ENCODE measurements around the gene HAT1. TPM values are rescaled to one million over a fixed set of nuclear protein-coding genes. Genes with fewer than 3 reads are reported as not detected.

The HAT1 gene
- total and polyA plus RNA-seq, 2 of the 4 experiments (the other 2 are of a cell fraction) = 24.4 to 42.1 TPM

GRCh38 chr2:171889808-171890207 lies 32.5 kb upstream of the HAT1 start:
- Histone ChIP-seq H3K27me3 (ENCODE audit: control insufficient read depth, insufficient read depth, low read length) (no peaks in the 10 kb centered on the region), H3K9ac (ENCODE audit: low read depth, low read length) (no peak overlapping the region), H2BK120ac (ENCODE audit: low read depth, low read length) (no peak overlapping the region), H3K27ac (ENCODE audit: insufficient read depth, low read length) (no peak overlapping the region), H3K4me1 (ENCODE audit: control insufficient read depth, insufficient read depth, low read length) (no peaks in the 10 kb centered on the region), H2BK20ac (ENCODE audit: low read depth, low read length) (no peak overlapping the region), H3K9me3 (ENCODE audit: control insufficient read depth, insufficient read depth, low read length) (no peaks in the 10 kb centered on the region), H2BK15ac (ENCODE audit: low read depth, low read length) (no peak overlapping the region), H3K14ac (replicated peaks; ENCODE audit: low read depth, low read length) (no peak overlapping the region), H3K4me2 (ENCODE audit: low read depth, low read length) (no peak overlapping the region), H3K23ac (ENCODE audit: low read depth, low read length) (no peak overlapping the region), H3K18ac (ENCODE audit: low read depth, low read length) (no peak overlapping the region), H3K4me3 (ENCODE audit: insufficient read depth, low read depth, low read length) (no peak overlapping the region), H4K8ac (ENCODE audit: low read depth in 2 of 2, low read length in 2 of 2) (no peak overlapping the region), H4K20me1 (ENCODE audit: insufficient read depth, low read length) (no peaks in the 10 kb centered on the region), H3K36me3 (ENCODE audit: control insufficient read depth, insufficient read depth, low read length) (no peaks in the 10 kb centered on the region; the same call in none of the 2 replicates), H2BK5ac (ENCODE audit: low read depth, low read length, poor library complexity, severe bottlenecking) (no peak overlapping the region), H3K56ac (ENCODE audit: extremely low read depth, insufficient read depth, low read length) (no peak overlapping the region), H4K5ac (ENCODE audit: low read depth, low read length) (no peak overlapping the region), H4K91ac (ENCODE audit: insufficient read depth, low read depth, low read length) (no peak overlapping the region), H2AK9ac (replicated peaks; ENCODE audit: low read depth, low read length, poor library complexity) (no peak overlapping the region), H3K9me1 (ENCODE audit: insufficient read depth, low read length) (0 out of 2 replicates have a peak, but pooled peaks cover 6% of the 10 kb centered on the region), H3K4ac (ENCODE audit: low read depth, low read length) (no peak overlapping the region), H2AFZ (replicated peaks; ENCODE audit: low read length, poor library complexity) (no peak overlapping the region), H2AK5ac (ENCODE audit: low read depth, low read length) (no peak overlapping the region), H3K79me1 (ENCODE audit: low read depth in 1 of 2, low read length in 2 of 2) (peaks cover 8 to 17% of the 10 kb centered on the region in 2 experiments; a peak in 3 of 4 replicates)
- TF ChIP-seq RAD21 (IDR thresholded peaks at IDR 0.05; ENCODE audit: low read length) (no peak), MAZ (IDR thresholded peaks at IDR 0.05; ENCODE audit: borderline replicate concordance, low read depth, low read length) (no peak), FOS (IDR thresholded peaks at IDR 0.05; ENCODE audit: low read depth, low read length) (no peak), CEBPB (IDR thresholded peaks at IDR 0.05; ENCODE audit: low read depth, low read length) (no peak), CHD1 (IDR thresholded peaks at IDR 0.05; ENCODE audit: low read depth, low read length) (no peak)
- BruUV-seq (replicated peaks) = no TSS peak
- ChIA-PET POLR2A (ENCODE audit: unreplicated experiment) (no interaction called here), CTCF (no interaction called here)
- ATAC-seq (ENCODE audit: low read depth) (no peak), DNase-seq (no peak)
- intact Hi-C loops (cut with micrococcal nuclease) = loop anchor here (5.0 kb wide), 1 partner anchor 78 kb away; no protein-coding TSS in a partner anchor
- in situ Hi-C loops (cut with MboI; ENCODE audit: low sequenced_read_pairs) = no loop called here
- no CpG with 5 or more reads among the region's 1 CpG for WGBS, 2 experiments (ENCODE audit: extremely low coverage in 2 of 2, insufficient read length in 1 of 2)
- dilution Hi-C loops (cut with HindIII; ENCODE audit: low sequenced_read_pairs, unreplicated experiment) = no loop called here

All from IMR-90 (cell line).